ENCODE results near the gene CYBC1. TPM values are rescaled to one million over a fixed set of nuclear protein-coding genes. Genes with fewer than 3 reads are reported as not detected.

Gene CYBC1
- total and polyA plus RNA-seq, 2 of the 8 experiments (the other 6 are each of a cell fraction or from before 2014, with no cell fraction given), result 74.6 to 81.4 TPM

DNA sequence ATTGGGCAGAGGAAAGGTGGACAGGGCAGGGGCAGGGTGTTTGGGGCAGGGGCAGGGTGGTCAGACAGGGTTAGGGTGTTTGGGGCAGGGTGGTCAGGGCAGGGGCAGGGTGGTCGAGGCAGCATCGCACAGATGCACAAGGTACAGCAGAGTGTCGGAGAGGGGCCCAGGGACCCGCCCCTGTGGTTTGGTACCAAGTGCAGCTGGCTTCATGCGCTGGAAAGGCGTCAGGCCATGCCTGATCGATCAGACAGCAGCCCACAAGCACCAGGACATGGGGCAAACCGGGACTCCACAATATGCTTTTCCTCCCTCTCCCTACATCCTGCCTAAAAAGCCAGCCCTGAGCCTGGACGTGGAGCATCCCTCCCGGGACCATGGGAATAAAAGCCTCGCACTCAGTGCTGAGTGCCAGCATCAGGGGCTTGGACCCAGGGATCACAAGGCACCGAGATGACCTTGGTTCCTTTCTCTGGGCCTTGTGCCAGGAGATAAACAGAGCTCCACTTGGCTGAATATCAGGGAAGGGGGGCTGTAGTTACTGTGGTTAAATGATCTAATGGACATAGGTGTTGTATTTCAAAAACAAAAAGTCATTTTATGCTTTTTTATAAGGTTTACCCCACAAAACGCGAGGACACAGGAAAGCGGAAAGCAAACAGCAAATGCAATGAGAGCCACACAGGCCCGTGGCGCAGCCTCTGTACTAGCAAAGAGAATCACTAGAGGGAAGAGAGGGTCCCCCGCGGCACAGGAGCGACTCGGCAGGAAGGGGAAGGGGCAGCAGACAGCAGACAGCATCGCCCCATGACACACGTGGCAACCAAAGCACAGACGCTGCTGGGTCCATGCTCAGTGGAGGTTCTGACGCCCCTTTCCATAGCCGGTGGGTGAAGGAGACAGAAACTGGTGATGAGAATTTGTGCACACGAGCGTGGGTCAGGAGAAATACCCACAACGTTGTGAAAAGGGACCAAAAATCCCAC, 37.7 kb downstream of the CYBC1 start:
- H3K79me1 ChIP-seq (ENCODE audit: low read depth, low read length), result peaks cover 2% of the 10 kb centered on the region; the same call in 1 of the 2 replicates
- H3K27me3 ChIP-seq (replicated peaks in 1 of 4; ENCODE audit: control insufficient read depth in 3 of 4, extremely low read depth in 1 of 4, insufficient read depth in 3 of 4, low read length in 3 of 4), result no peaks in the 10 kb centered on the region
- no peak overlapping the region for H4K5ac ChIP-seq (ENCODE audit: insufficient read length, low read depth, low read length)
- H3K9me3 ChIP-seq (ENCODE audit: insufficient read depth in 2 of 2, low read depth in 1 of 2, low read length in 1 of 2), result no peaks in the 10 kb centered on the region
- H4K20me1 ChIP-seq (replicated peaks in 1 of 2; ENCODE audit: control insufficient read depth in 1 of 2, insufficient read depth in 2 of 2, low read length in 2 of 2), result peaks cover 6 to 9% of the 10 kb centered on the region in 2 experiments
- no peak overlapping the region for H3K14ac ChIP-seq (ENCODE audit: insufficient read length)
- no peak overlapping the region for H2AFZ ChIP-seq (ENCODE audit: low read length)
- peaks cover 0 to 2% (median 0%) of the 10 kb centered on the region in 4 experiments; a peak in 3 of 7 replicates for H3K4me1 ChIP-seq (replicated peaks in 1 of 4; ENCODE audit: control insufficient read depth in 3 of 4, insufficient read depth in 4 of 4, low read length in 3 of 4)
- H2BK12ac ChIP-seq (ENCODE audit: low read depth, low read length), result no peak overlapping the region
- 86% methylated on average over 29 of the region's 29 CpGs; no CpG with 5 or more reads in 1 of the 2 experiments for WGBS, 2 experiments (ENCODE audit: extremely low coverage in 1 of 2, insufficient coverage in 1 of 2, insufficient read length in 1 of 2, insufficient replicate concordance in 2 of 2, low coverage in 1 of 2, low lambda C conversion rate in 2 of 2, missing lambda C conversion rate in 1 of 2)
- ChIA-PET CTCF (ENCODE audit: partially characterized antibody) (interaction anchor here (0.6 to 1.3 kb wide), 6 partner anchors 10 to 590 kb away, joined by 3 to 5 read pairs (median 3); no protein-coding TSS in a partner anchor), POLR2A (ENCODE audit: partially characterized antibody) (interaction anchor here (0.6 to 1.5 kb wide), 2 partner anchors 22 to 28 kb away, joined by 4 read pairs; no protein-coding TSS in a partner anchor)
- no peak overlapping the region for H4K8ac ChIP-seq (ENCODE audit: extremely low read depth, insufficient read depth, low read length)
- no peak overlapping the region for H3K4me3 ChIP-seq (ENCODE audit: extremely low read depth in 1 of 4, insufficient read depth in 2 of 4, low read depth in 3 of 4, low read length in 4 of 4)
- no peak overlapping the region for H3K23ac ChIP-seq (ENCODE audit: insufficient read length)
- H3K18ac ChIP-seq (ENCODE audit: extremely low read depth, low read length), result no peak overlapping the region
- no peak overlapping the region for H3K4ac ChIP-seq (replicated peaks; ENCODE audit: insufficient read length, low read depth, low read length)
- FAIRE-seq (no peak), DNase-seq (ENCODE audit: low read depth in 1 of 2, low spot score in 2 of 2) (no peak)
- H3K9ac ChIP-seq (replicated peaks in 1 of 4; ENCODE audit: extremely low read depth in 1 of 4, low read depth in 3 of 4, low read length in 3 of 4), result no peak overlapping the region
- no peak overlapping the region for H2BK15ac ChIP-seq (ENCODE audit: low read length)
- H3K79me2 ChIP-seq (ENCODE audit: control insufficient read depth in 1 of 2, insufficient read depth in 2 of 2, low read length in 2 of 2), result no peaks in the 10 kb centered on the region
- no peak overlapping the region for H3K4me2 ChIP-seq (ENCODE audit: insufficient read depth in 1 of 2, low read depth in 2 of 2, low read length in 2 of 2)
- H2BK120ac ChIP-seq (replicated peaks; ENCODE audit: low read depth, low read length), result no peak overlapping the region
- H3K36me3 ChIP-seq (ENCODE audit: control insufficient read depth in 2 of 4, insufficient read depth in 4 of 4, low read length in 3 of 4), result no peaks in the 10 kb centered on the region
- H2BK5ac ChIP-seq (ENCODE audit: low read depth, low read length), result no peak overlapping the region
- H3K56ac ChIP-seq (replicated peaks; ENCODE audit: insufficient read length, low read depth, low read length), result no peak overlapping the region
- H2AK5ac ChIP-seq (ENCODE audit: low read depth, low read length), result no peak overlapping the region
- H3K27ac ChIP-seq (ENCODE audit: low read depth, low read length), result no peak overlapping the region
- no peak overlapping the region for H2BK20ac ChIP-seq (ENCODE audit: low read length)
- H3K23me2 ChIP-seq (ENCODE audit: low read depth, low read length), result peaks cover 3% of the 10 kb centered on the region
- no peak overlapping the region for H4K91ac ChIP-seq (replicated peaks; ENCODE audit: insufficient read length, low read length)
- TF ChIP-seq RNF2 (IDR thresholded peaks at IDR 0.05; ENCODE audit: borderline replicate concordance, low read depth, low read length, missing control alignments, poor library complexity, severe bottlenecking), result no peak
- no peak for TF ChIP-seq BACH1 (IDR thresholded peaks at IDR 0.05; ENCODE audit: low read length)
- no peak for TF ChIP-seq JUN (IDR thresholded peaks at IDR 0.05; ENCODE audit: low read depth, low read length)
- TF ChIP-seq BRCA1 (IDR thresholded peaks at IDR 0.05; ENCODE audit: low read depth, low read length), result no peak
- TF ChIP-seq POU5F1 (IDR thresholded peaks at IDR 0.05; ENCODE audit: low read depth, low read length), result no peak
- TF ChIP-seq EZH2 (IDR thresholded peaks at IDR 0.05; ENCODE audit: low read depth, low read length, severe bottlenecking), result no peak
- TF ChIP-seq TEAD4 (IDR thresholded peaks at IDR 0.05; ENCODE audit: low read depth, low read length), result no peak
- no peak for TF ChIP-seq GTF2F1 (IDR thresholded peaks at IDR 0.05; ENCODE audit: borderline replicate concordance, low read depth, low read length)
- no peak for TF ChIP-seq SIRT6 (IDR thresholded peaks at IDR 0.05; ENCODE audit: low read length)
- no peak for TF ChIP-seq POLR2A (IDR thresholded peaks at IDR 0.05; ENCODE audit: control extremely low read depth in 1 of 2, low read depth in 2 of 2, low read length in 2 of 2)
- no peak for TF ChIP-seq SIX5 (IDR thresholded peaks at IDR 0.05; ENCODE audit: low read depth, low read length)
- TF ChIP-seq RAD21 (IDR thresholded peaks at IDR 0.05 in 1 of 2, conservative IDR thresholded peaks at IDR 0.05 in 1 of 2; ENCODE audit: low read depth in 2 of 2, low read length in 2 of 2), result no peak

All from H1 (cell line).